Measurements from ENCODE around the gene TBCK. TPM values are rescaled to one million over a fixed set of nuclear protein-coding genes. Genes with fewer than 3 reads are reported as not detected.

The TBCK gene
- total RNA-seq, 4 donors from 2014 or later: 15.6 to 29.9 (median 21.8) TPM

- H3K4me3 ChIP-seq (ENCODE audit: low read depth, poor library complexity, severe bottlenecking): no peak overlapping the region
- DNase-seq (ENCODE audit: low spot score in 2 of 2): no peak
- TF ChIP-seq POLR2A (IDR thresholded peaks at IDR 0.05): no peak
- TF ChIP-seq, protein P1, sequence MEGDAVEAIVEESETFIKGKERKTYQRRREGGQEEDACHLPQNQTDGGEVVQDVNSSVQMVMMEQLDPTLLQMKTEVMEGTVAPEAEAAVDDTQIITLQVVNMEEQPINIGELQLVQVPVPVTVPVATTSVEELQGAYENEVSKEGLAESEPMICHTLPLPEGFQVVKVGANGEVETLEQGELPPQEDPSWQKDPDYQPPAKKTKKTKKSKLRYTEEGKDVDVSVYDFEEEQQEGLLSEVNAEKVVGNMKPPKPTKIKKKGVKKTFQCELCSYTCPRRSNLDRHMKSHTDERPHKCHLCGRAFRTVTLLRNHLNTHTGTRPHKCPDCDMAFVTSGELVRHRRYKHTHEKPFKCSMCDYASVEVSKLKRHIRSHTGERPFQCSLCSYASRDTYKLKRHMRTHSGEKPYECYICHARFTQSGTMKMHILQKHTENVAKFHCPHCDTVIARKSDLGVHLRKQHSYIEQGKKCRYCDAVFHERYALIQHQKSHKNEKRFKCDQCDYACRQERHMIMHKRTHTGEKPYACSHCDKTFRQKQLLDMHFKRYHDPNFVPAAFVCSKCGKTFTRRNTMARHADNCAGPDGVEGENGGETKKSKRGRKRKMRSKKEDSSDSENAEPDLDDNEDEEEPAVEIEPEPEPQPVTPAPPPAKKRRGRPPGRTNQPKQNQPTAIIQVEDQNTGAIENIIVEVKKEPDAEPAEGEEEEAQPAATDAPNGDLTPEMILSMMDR (IDR thresholded peaks at IDR 0.05): no peak
- intact Hi-C loops (cut with DNase I; ENCODE audit: low total_unique reads): no loop called here
- WGBS, 2 donors: 64 to 65% methylated on average over 2 of the region's 2 CpGs
Observed at GRCh38 chr4:106079616-106080015, 236.4 kb downstream of the TBCK start.

DNA sequence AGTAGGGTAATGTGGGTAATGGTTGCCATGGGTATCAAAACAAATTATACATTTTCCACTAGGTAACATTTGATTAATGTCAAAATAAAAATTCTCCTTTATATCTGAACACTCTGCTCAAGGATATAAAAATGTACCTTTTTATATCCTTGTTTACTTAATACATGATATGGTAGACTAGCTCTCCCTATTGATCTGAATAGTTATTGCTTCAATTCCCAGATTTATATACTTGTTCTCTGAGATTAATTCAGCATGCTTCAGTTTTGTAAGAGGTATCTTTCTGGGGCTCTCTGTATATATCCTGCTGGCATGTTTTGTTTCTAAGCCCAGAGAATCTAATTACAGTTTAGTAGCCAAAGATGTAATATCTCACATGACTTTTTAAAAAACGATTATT lies 251.0 kb downstream of the TBCK start:
- no peak for TF ChIP-seq POLR2A (IDR thresholded peaks at IDR 0.05)
- TF ChIP-seq, protein P1 (IDR thresholded peaks at IDR 0.05): no peak
- no peak overlapping the region for H3K4me3 ChIP-seq (ENCODE audit: low read depth, poor library complexity, severe bottlenecking)
- no peak for DNase-seq (ENCODE audit: low spot score in 2 of 2)
- intact Hi-C loops (cut with DNase I; ENCODE audit: low total_unique reads): no loop called here
- 74 to 88% methylated on average over 1 of the region's 1 CpG for WGBS, 2 donors

GRCh38 chr4:106063009-106063408 lies 253.0 kb downstream of the TBCK start:
- no peak for TF ChIP-seq POLR2A (IDR thresholded peaks at IDR 0.05)
- TF ChIP-seq, protein P1 (IDR thresholded peaks at IDR 0.05): no peak
- no peak for DNase-seq (ENCODE audit: low spot score in 2 of 2)
- intact Hi-C loops (cut with DNase I; ENCODE audit: low total_unique reads): no loop called here
- WGBS, 2 donors: 48 to 53% methylated on average over 3 of the region's 3 CpGs
- no peak overlapping the region for H3K4me3 ChIP-seq (ENCODE audit: low read depth, poor library complexity, severe bottlenecking)

- TF ChIP-seq, protein P1 (IDR thresholded peaks at IDR 0.05): no peak
- no peak for TF ChIP-seq POLR2A (IDR thresholded peaks at IDR 0.05)
- H3K4me3 ChIP-seq (ENCODE audit: low read depth, poor library complexity, severe bottlenecking): no peak overlapping the region
- intact Hi-C loops (cut with DNase I; ENCODE audit: low total_unique reads): no loop called here
- DNase-seq (ENCODE audit: low spot score in 2 of 2): no peak
- 82 to 83% methylated on average over 1 of the region's 1 CpG for WGBS, 2 donors
Observed at GRCh38 chr4:106062452-106062875, 253.5 kb downstream of the TBCK start.

DNA sequence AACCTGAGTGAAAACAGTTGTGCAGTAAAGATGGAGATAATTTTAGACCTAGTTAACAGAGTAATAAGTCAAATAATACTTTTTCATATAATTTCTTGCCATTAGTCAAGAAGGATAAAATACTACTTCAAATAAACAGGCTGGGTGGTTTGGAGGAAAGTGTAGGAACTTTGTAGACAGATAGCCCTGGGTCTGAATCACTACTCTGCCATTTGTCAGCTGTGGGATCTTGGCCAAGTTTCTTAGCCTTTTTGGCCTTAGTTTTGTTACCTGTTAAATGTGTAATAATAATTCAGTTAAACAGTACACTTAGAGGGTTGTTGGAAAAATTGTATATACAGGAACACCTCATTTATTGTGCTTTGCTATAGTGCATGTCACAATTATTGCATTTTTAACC lies 257.1 kb downstream of the TBCK start:
- no peak for TF ChIP-seq POLR2A (IDR thresholded peaks at IDR 0.05)
- TF ChIP-seq, protein P1 (IDR thresholded peaks at IDR 0.05): no peak
- H3K4me3 ChIP-seq (ENCODE audit: low read depth, poor library complexity, severe bottlenecking): no peak overlapping the region
- no peak for DNase-seq (ENCODE audit: low spot score in 2 of 2)
- intact Hi-C loops (cut with DNase I; ENCODE audit: low total_unique reads): no loop called here

- DNase-seq (ENCODE audit: low spot score in 2 of 2): no peak
- TF ChIP-seq POLR2A (IDR thresholded peaks at IDR 0.05): no peak
- TF ChIP-seq, protein P1 (IDR thresholded peaks at IDR 0.05): no peak
- intact Hi-C loops (cut with DNase I; ENCODE audit: low total_unique reads): no loop called here
- H3K4me3 ChIP-seq (ENCODE audit: low read depth, poor library complexity, severe bottlenecking): no peak overlapping the region
Observed at GRCh38 chr4:106056914-106057313, 259.1 kb downstream of the TBCK start.

Measured in lower leg skin (tissue), 4 donors.